Heart left ventricle (tissue), 16 donors: ENCODE measurements around the gene TRPM1. TPM values are rescaled to one million over a fixed set of nuclear protein-coding genes. Genes with fewer than 3 reads are reported as not detected.

ENCODE experiments used
- ATAC-seq, 4 donors: fragments of 200-7000 bp; cut with Tn5 transposase; one replicate each; pipeline ENCODE4 v1.9.1; 2020 to 2022; ENCODE audit warnings: moderate library complexity in 4 of 4, mild to moderate bottlenecking in 3 of 4, moderate number of reproducible peaks in 1 of 4
- DNase-seq, 5 donors: peaks; one replicate each; pipeline ENCODE4 v3.0.0-alpha.2; 2020
- H3K27ac ChIP-seq, 12 donors: fragments of 200-600 bp; sonication (generic) in 4 of 12; one replicate each; pipeline versions ENCODE4 v1.5.0 to v1.8.0; 2016 to 2022; ENCODE audit warnings: mild to moderate bottlenecking in 2 of 12
- H3K27me3 ChIP-seq, 9 donors: fragments of 200-600 bp; sonication (generic) in 2 of 9; one replicate each; pipeline versions ENCODE4 v1.5.1 to v1.8.0; 2016 to 2022; ENCODE audit warnings: mild to moderate bottlenecking in 3 of 9
- H3K36me3 ChIP-seq, 9 donors: fragments of 200-600 bp; sonication (generic) in 2 of 9; one replicate each; pipeline versions ENCODE4 v1.5.0 to v1.8.0; 2018 to 2022; ENCODE audit warnings: mild to moderate bottlenecking in 2 of 9
- H3K4me1 ChIP-seq, 12 donors: fragments of 200-600 bp; sonication (generic) in 4 of 12; one replicate each; pipeline versions ENCODE4 v1.5.0 to v1.8.0; 2016 to 2022; ENCODE audit warnings: mild to moderate bottlenecking in 3 of 12
- H3K4me3 ChIP-seq, 12 donors: fragments of 200-600 bp; sonication (generic) in 4 of 12; one replicate each; pipeline versions ENCODE4 v1.5.0 to v1.8.0; 2017 to 2022; ENCODE audit warnings: mild to moderate bottlenecking in 9 of 12, moderate library complexity in 4 of 12
- H3K9me3 ChIP-seq, 12 donors: fragments of 200-600 bp; sonication (generic) in 4 of 12; one replicate each; pipeline versions ENCODE4 v1.5.0 to v1.8.0; 2016 to 2022; ENCODE audit warnings: mild to moderate bottlenecking in 1 of 12
- CTCF ChIP-seq, 12 donors: fragments of 200-600 bp; sonication (generic) in 4 of 12; IDR thresholded peaks; one replicate each; pipeline versions ENCODE4 v1.5.0 to v1.8.0; 2018 to 2022; ENCODE audit warnings: antibody characterized with exemption in 12 of 12, mild to moderate bottlenecking in 5 of 12
- POLR2A ChIP-seq, 2 donors: fragments of 450-650 bp; IDR thresholded peaks; one replicate each; pipeline ENCODE4 v1.6.1; 2017; ENCODE audit warnings: antibody characterized with exemption in 2 of 2, mild to moderate bottlenecking in 2 of 2, moderate library complexity in 2 of 2
- WGBS, 4 donors: extraction: QIAGEN DNeasy Blood & Tissue Kit in 2 of 4; methylation state at CpG; one replicate each; pipeline versions ENCODE4 v1.1.5 to v1.1.7; 2013 to 2018; 5-methylcytosine and 5-hydroxymethylcytosine counted together
- intact Hi-C, 10 donors: fragments of 100-400 bp; cut with DNase I; formaldehyde crosslinking; loops; one replicate each; pipeline versions ENCODE4 v1.11.1 to v1.14.2; 2022
- polyA plus RNA-seq, 2 donors: library from polyadenylated mRNA; stranded (reverse); fragments of 200-250 nt; gene quantifications; one replicate each; pipeline ENCODE4 v1.2.3, GENCODE V29; 2013
- total RNA-seq, 9 donors: library from RNA; depleted of rRNA in 2 of 9; stranded (reverse); fragments of >200 nt in 2 of 9; fragmentation: NEBNext Ultra II Directional in 3 of 9; extraction: Animal tissue kit (Norgen Biotek cat#: 25700) in 3 of 9; gene quantifications; one replicate each; pipeline versions ENCODE4 v1.1.0 to v1.2.4, GENCODE V29; 2016 to 2023
- donor health status: ischemic (EF 13 %, LVEDD 7.1; RV severe dilation, severe dysfunction).
- donor health status: healthy with polysubstance abuse.
- donor health status: DM: no; HTN: yes; CAD: no.
- donor health status: DM: no; HTN: no; CAD: no.
- donor health status: ischemic (EF 25% LVEDD 6.9; RV normal size, moderate dysfunction).
- donor health status: ischemic (EF 25% LVEDD 5.7; RV mildly dilated, moderate dysfunction).
- donor health status: healthy.
- donor health status: DM: yes; HTN: yes; CAD: no.
- donor health status: ischemic (EF 35%, LVEDD 5.7; RV mildly dilated, moderate dysfunction).
- donor health status: nonischemic (EF 11% LVEDD 7.7; RV severe dilation, severe dysfunction).
- donor health status: DM: yes; HTN: yes; CAD: no.
- donor health status: PGD.
- donor health status: ischemic (EF 29% LVEDD 5.4; RV normal size, mild dysfunction).
- donor health status: nonischemic (EF 23%, LVEDD 6.1; RV moderate dilation, normal function).

Gene TRPM1
- total and polyA plus RNA-seq, 11 donors = 0.25 TPM; not detected in 10

- H3K9me3 ChIP-seq = peaks cover 0 to 20% (median 13%) of the 10 kb centered on the region in 12 donors
- no peak overlapping the region for H3K4me3 ChIP-seq
- intact Hi-C loops = no loop called here
- WGBS, 4 donors = 78 to 85% (median 82%) methylated on average over 3 of the region's 3 CpGs
- no peak for TF ChIP-seq CTCF (IDR thresholded peaks at IDR 0.05)
- TF ChIP-seq POLR2A (IDR thresholded peaks at IDR 0.05) = no peak
- no peaks in the 10 kb centered on the region for H3K4me1 ChIP-seq
- no peak for ATAC-seq
- H3K27me3 ChIP-seq = no peaks in the 10 kb centered on the region
- H3K27ac ChIP-seq = no peak overlapping the region
- H3K36me3 ChIP-seq = no peaks in the 10 kb centered on the region
- DNase-seq = no peak
These were observed 85.0 kb downstream of the TRPM1 start for GRCh38 chr15:31016446-31016915.

GRCh38 chr15:31014608-31014925, 87.0 kb downstream of the TRPM1 start:
- WGBS, 4 donors = 28 to 71% (median 60%) methylated on average over 2 of the region's 2 CpGs

GRCh38 chr15:31013863-31014607, 87.5 kb downstream of the TRPM1 start:
- Histone ChIP-seq H3K27ac (no peak overlapping the region), H3K4me3 (no peak overlapping the region), H3K4me1 (no peaks in the 10 kb centered on the region), H3K27me3 (no peaks in the 10 kb centered on the region), H3K36me3 (no peaks in the 10 kb centered on the region), H3K9me3 (peaks cover 0 to 28% (median 13%) of the 10 kb centered on the region in 12 donors)
- DNase-seq (no peak), ATAC-seq (no peak)
- TF ChIP-seq POLR2A (IDR thresholded peaks at IDR 0.05) (no peak), CTCF (IDR thresholded peaks at IDR 0.05) (no peak)
- intact Hi-C loops = no loop called here
- WGBS, 4 donors = 60 to 82% (median 70%) methylated on average over 2 of the region's 2 CpGs

More at GRCh38 chr15:31014608-31014925, 87.0 kb downstream of the TRPM1 start:
- TF ChIP-seq POLR2A (IDR thresholded peaks at IDR 0.05) (no peak), CTCF (IDR thresholded peaks at IDR 0.05) (no peak)
- H3K9me3 ChIP-seq = peaks cover 0 to 28% (median 13%) of the 10 kb centered on the region in 12 donors
- no peak overlapping the region for H3K27ac ChIP-seq
- no peak for DNase-seq
- intact Hi-C loops = no loop called here
- no peaks in the 10 kb centered on the region for H3K4me1 ChIP-seq
- no peak overlapping the region for H3K4me3 ChIP-seq
- H3K27me3 ChIP-seq = no peaks in the 10 kb centered on the region
- no peak for ATAC-seq
- H3K36me3 ChIP-seq = no peaks in the 10 kb centered on the region

- no peak for TF ChIP-seq CTCF (IDR thresholded peaks at IDR 0.05)
- TF ChIP-seq POLR2A (IDR thresholded peaks at IDR 0.05) = no peak
- Histone ChIP-seq H3K27ac (no peak overlapping the region), H3K4me1 (no peaks in the 10 kb centered on the region), H3K27me3 (no peaks in the 10 kb centered on the region), H3K9me3 (peaks cover 0 to 28% (median 13%) of the 10 kb centered on the region in 12 donors), H3K4me3 (no peak overlapping the region), H3K36me3 (no peaks in the 10 kb centered on the region)
- no peak for DNase-seq
- ATAC-seq = no peak
- intact Hi-C loops = no loop called here
- 84 to 88% (median 86%) methylated on average over 2 of the region's 2 CpGs for WGBS, 4 donors
These were observed 89.1 kb downstream of the TRPM1 start for GRCh38 chr15:31012455-31012854.
